BE2C (cell line): Measurements from ENCODE around the gene PRC1.
"Not testable (repeated sequence)": the region's sequence is repeated elsewhere in the genome, so short reads cannot be mapped to it uniquely, and the experiment has no call there.

Source experiments
- DNase-seq: peaks from one replicate; pipeline ENCODE4 v3.0.0-alpha.2; 2020
- H3K27me3 ChIP-seq: fragments of 250-450 bp; sonication (Bioruptor Pico); 2 replicates; pipeline ENCODE4 v1.5.1; 2020; ENCODE audit warnings: mild to moderate bottlenecking
- H3K36me3 ChIP-seq: fragments of 250-450 bp; sonication (Bioruptor Pico); 2 replicates; pipeline ENCODE4 v1.5.1; 2020; ENCODE audit warnings: mild to moderate bottlenecking
- H3K4me1 ChIP-seq: fragments of 250-450 bp; sonication (Bioruptor Pico); 2 replicates; pipeline ENCODE4 v1.5.1; 2020
- H3K4me3 ChIP-seq: 2 replicates; pipeline ENCODE4 v1.5.1; 2011; ENCODE audit warnings: low read depth, low read length
- H3K9me3 ChIP-seq: fragments of 250-450 bp; sonication (Bioruptor Pico); 2 replicates; pipeline ENCODE4 v1.5.1; 2020
- TF ChIP-seq, protein P1 (sequence below): IDR thresholded peaks from 2 replicates; pipeline ENCODE4 v1.5.1; 2012; ENCODE audit warnings: mild to moderate bottlenecking, low read depth, low read length

PRC1 gene

DNA sequence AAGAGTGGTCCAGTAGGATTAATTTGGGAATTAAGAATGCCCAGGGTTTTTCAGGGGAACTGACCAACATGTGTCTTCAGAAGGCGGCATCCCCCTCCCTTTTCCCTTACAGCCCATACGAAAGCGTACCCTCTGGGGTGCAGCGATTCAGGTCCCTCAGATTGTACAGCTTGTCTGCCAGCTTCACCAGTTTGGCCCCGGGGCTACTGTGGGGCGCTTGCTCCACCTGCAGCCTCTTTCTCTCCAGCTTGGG is 62.8 kb downstream of the PRC1 start:
- Histone ChIP-seq H3K4me3 (peak overlapping the region; percentile 95), H3K4me1 (0 out of 2 replicates have a peak, but pooled peaks cover 3% of the 10 kb centered on the region), H3K27me3 (no peaks in the 10 kb centered on the region), H3K9me3 (no peaks in the 10 kb centered on the region), H3K36me3 (no peaks in the 10 kb centered on the region)
- DNase-seq, result no peak
- TF ChIP-seq, protein P1, sequence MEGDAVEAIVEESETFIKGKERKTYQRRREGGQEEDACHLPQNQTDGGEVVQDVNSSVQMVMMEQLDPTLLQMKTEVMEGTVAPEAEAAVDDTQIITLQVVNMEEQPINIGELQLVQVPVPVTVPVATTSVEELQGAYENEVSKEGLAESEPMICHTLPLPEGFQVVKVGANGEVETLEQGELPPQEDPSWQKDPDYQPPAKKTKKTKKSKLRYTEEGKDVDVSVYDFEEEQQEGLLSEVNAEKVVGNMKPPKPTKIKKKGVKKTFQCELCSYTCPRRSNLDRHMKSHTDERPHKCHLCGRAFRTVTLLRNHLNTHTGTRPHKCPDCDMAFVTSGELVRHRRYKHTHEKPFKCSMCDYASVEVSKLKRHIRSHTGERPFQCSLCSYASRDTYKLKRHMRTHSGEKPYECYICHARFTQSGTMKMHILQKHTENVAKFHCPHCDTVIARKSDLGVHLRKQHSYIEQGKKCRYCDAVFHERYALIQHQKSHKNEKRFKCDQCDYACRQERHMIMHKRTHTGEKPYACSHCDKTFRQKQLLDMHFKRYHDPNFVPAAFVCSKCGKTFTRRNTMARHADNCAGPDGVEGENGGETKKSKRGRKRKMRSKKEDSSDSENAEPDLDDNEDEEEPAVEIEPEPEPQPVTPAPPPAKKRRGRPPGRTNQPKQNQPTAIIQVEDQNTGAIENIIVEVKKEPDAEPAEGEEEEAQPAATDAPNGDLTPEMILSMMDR, result no peak

DNA sequence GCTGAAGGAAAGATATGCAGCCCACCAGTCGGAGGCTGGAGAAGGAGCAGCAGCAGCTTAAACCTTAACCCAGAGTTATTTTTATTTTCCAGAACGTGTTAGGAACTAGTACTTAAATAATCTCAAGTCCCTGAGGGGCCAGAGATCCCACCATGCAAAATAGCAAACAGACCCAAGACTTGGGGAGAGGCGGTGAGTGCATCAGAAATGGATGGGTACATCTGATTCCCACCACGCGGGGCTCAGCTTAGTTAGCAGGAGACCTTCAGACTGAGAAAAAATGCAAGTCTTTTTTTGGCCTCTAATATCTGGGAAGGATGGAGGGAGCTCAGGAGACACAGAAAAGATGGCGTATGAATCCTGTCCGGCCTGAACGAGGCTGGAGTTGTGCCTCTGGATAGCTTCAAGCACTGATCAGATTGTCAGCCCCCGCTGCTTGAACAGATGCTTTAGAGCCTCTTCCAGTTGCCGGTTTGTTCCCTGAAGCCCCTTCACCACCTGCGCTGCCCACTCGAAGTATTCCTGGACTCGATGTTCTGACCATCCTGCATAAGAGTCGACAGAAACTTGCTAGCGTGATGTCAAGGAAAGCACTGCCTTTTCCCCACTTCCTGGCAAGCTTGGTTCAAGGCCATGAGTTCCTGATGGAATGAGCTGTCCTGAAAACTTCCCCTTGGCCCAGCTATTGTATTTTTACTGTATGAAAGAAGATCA is 63.3 kb downstream of the PRC1 start:
- Histone ChIP-seq H3K4me1 (0 out of 2 replicates have a peak, but pooled peaks cover 3% of the 10 kb centered on the region), H3K27me3 (no peaks in the 10 kb centered on the region), H3K36me3 (no peaks in the 10 kb centered on the region), H3K9me3 (no peaks in the 10 kb centered on the region), H3K4me3 (peak overlapping the region; percentile 95)
- TF ChIP-seq, protein P1, result no peak
- no peak for DNase-seq

DNA sequence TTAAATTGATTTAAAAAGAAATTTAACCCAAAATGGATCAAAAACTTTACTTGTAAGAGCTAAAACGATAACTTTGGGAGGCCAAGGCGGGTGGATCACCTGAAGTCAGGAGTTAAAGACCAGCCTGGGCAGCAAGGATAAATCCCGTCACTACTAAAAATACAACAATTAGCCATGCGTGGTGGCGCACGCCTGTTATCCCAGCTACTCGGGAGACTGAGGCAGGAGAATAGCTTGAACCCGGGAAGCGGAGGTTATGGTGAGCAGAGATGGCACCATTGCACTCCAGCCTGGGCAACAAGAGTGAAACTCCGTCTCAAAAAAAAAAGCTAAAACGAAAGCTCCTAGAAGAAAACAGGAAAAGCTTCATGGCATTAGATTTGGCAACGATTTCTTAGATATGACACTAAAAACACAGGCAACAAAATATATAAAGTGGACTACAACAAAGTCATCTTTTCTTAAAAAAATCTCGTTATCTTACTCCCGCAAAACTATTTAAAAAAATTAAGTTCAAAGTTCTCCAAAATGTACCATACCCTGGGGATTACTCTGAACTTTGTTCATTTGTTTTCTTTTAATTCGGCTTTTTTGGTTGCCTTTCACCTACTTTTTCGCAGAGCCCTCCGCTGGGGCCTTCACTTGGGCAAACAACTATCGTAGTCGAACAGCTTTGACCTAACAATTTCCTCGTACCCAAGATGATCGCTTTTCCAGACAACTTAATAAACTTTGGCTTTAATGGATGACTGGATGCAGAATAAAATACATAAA is 64.9 kb downstream of the PRC1 start:
- no peak for DNase-seq
- Histone ChIP-seq H3K4me3 (peak overlapping the region; percentile 79), H3K36me3 (no peaks in the 10 kb centered on the region)

DNA sequence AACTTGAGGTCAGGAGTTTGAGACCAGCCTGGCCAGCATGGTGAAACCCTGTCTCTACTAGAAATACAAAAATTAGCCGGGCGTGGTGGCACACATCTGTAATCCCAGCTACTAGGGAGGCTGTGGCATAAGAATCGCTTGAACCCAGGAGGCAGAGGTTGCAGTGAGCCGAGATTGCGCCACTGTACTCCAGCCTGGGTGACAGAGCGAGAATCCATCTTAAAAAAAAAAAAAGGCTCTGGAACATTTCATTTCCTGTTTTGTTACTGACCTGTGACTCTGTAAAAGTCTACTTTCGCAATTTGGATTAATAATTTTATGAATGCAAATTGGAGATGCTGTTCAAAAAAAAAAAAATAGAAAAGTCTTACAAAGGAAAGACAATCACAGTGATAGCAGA is 66.2 kb downstream of the PRC1 start:
- not testable (repeated sequence) for H3K36me3 ChIP-seq, H3K4me3 ChIP-seq, DNase-seq, H3K4me1 ChIP-seq, H3K27me3 ChIP-seq, H3K9me3 ChIP-seq

More for the DNA sequence above, 64.9 kb downstream of the PRC1 start:
- Histone ChIP-seq H3K9me3 (no peaks in the 10 kb centered on the region), H3K4me1 (0 out of 2 replicates have a peak, but pooled peaks cover 3% of the 10 kb centered on the region), H3K27me3 (no peaks in the 10 kb centered on the region)
- TF ChIP-seq, protein P1, result no peak

DNA sequence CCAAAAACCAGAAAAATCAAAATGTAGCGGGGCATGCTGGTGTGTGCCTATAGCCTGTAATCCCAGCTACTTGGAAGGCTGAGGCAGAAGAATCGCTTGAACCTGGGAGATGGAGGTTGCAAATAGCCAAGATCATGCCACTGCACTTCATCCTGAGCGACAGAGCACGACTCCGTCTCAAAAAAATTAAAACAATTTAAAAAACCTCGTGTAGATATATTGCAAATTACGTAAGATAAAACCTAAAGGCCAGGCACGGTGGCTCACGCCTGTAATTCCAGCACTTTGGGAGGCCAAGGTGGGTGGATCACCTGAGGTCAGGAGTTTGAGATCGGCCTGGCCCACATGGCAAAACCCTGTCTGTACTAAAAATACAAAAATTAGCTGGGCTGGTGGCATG is 67.6 kb downstream of the PRC1 start:
- not testable (repeated sequence) for H3K4me1 ChIP-seq, H3K36me3 ChIP-seq, H3K4me3 ChIP-seq, H3K9me3 ChIP-seq, H3K27me3 ChIP-seq, DNase-seq

DNA sequence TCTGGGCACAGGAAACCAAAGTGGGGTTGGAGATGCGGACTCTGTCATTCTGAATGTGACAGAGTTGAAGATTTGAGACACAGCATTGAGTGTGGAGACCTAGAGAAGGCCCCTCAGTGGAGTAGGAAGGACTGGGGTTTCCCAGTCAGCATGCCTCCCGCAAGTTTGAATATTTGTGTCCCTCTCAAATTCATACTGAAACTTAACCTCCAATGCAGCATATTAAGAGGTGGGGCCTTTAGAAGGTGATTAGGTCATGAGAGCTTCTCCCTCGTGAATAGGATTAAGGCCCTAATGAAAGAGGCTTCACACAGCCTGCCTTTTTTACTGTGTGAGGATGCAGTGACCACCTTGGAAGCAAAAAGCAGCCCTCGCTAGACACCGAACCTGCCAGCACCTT is 70.0 kb downstream of the PRC1 start:
- no peaks in the 10 kb centered on the region for H3K9me3 ChIP-seq
- no peaks in the 10 kb centered on the region for H3K4me1 ChIP-seq
- no peaks in the 10 kb centered on the region; the same call in 1 of the 2 replicates for H3K36me3 ChIP-seq
- no peak overlapping the region for H3K4me3 ChIP-seq
- H3K27me3 ChIP-seq, result no peaks in the 10 kb centered on the region
- TF ChIP-seq, protein P1, result no peak
- DNase-seq, result no peak

DNA sequence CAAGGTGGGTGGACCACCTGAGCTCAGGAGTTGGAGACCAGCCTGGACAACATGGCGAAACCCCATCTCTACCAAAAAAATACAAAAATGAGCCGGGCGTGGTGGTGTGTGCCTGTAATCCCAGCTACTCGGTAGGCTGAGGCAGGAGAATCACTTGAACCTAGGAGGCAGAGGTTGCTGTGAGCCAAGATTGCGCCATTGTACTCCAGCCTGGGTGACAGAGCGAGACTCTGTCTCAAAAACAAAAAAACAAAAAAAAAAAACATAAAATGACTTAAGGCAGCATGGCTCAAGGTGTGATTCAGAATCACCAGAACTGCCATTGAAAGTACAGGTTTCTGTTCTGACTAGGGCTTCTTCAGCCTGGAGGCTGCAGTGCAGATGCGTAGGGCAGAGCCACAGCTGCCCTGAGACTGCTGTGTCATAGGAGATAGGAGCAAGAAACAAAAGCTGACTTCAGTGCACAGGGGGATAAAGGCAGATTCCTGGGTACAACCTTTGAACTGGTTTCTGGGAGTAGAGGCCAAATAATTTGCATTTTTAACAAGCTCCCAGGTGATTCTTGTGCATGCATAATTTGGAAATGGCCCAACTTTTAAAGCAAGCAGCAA is 71.5 kb downstream of the PRC1 start:
- H3K36me3 ChIP-seq, H3K9me3 ChIP-seq, H3K4me1 ChIP-seq, H3K4me3 ChIP-seq, DNase-seq, H3K27me3 ChIP-seq: not testable (repeated sequence)
